Measurements from ENCODE around the gene C5AR2. TPM values are rescaled to one million over a fixed set of nuclear protein-coding genes. Genes with fewer than 3 reads are reported as not detected.

The C5AR2 gene
- polyA plus RNA-seq, 1 of the 3 experiments (the other 2 are of a cell fraction), result not detected

- no peak for DNase-seq
- WGBS (ENCODE audit: low lambda C conversion rate), result 71% methylated on average over 7 of the region's 29 CpGs
- H3K27ac ChIP-seq (ENCODE audit: low read depth in 2 of 2, low read length in 1 of 2), result no peak overlapping the region
- H3K9me2 ChIP-seq, result no peaks in the 10 kb centered on the region
- H3K9ac ChIP-seq, result no peak overlapping the region
- no peak overlapping the region for H2AFZ ChIP-seq (ENCODE audit: low read depth)
- no peaks in the 10 kb centered on the region for H3F3A ChIP-seq (replicated peaks; ENCODE audit: insufficient read depth)
- ChIA-PET POLR2A (no interaction called here), CTCF (interaction anchor here (1.3 kb wide), 2 partner anchors 8 to 45 kb away, joined by 3 to 4 read pairs; partner anchors contain the start of gene DHX34)
- H3K36me3 ChIP-seq (replicated peaks in 1 of 2; ENCODE audit: control insufficient read depth in 1 of 2, insufficient read depth in 2 of 2, low read length in 1 of 2), result no peaks in the 10 kb centered on the region
- H3K4me3 ChIP-seq (ENCODE audit: low read depth in 2 of 2, low read length in 1 of 2), result no peak overlapping the region
- H3K4me1 ChIP-seq (ENCODE audit: control insufficient read depth in 1 of 2, insufficient read depth in 2 of 2, low read depth in 1 of 2, low read length in 1 of 2), result no peaks in the 10 kb centered on the region
- H4K20me1 ChIP-seq (ENCODE audit: insufficient read depth), result no peaks in the 10 kb centered on the region
- H3K27me3 ChIP-seq (ENCODE audit: insufficient read depth), result no peaks in the 10 kb centered on the region
- H3K9me3 ChIP-seq, result no peaks in the 10 kb centered on the region
- TF ChIP-seq RXRA (IDR thresholded peaks at IDR 0.05; ENCODE audit: borderline replicate concordance, low read depth) (no peak), ELF1 (IDR thresholded peaks at IDR 0.05) (no peak), GATA2 (CRISPR knock-in tag; IDR thresholded peaks at IDR 0.05) (no peak), MXI1 (IDR thresholded peaks at IDR 0.05; ENCODE audit: low read depth, low read length) (no peak), GABPA (IDR thresholded peaks at IDR 0.05; ENCODE audit: low read depth) (no peak), RFX5 (IDR thresholded peaks at IDR 0.05; ENCODE audit: low read length) (no peak), NFIC (IDR thresholded peaks at IDR 0.05; ENCODE audit: borderline replicate concordance) (no peak), EP300 (IDR thresholded peaks at IDR 0.05; ENCODE audit: borderline replicate concordance in 1 of 2, low read depth in 1 of 2, low read length in 1 of 2) (no peak), TAF1 (IDR thresholded peaks at IDR 0.05; ENCODE audit: borderline replicate concordance, low read depth, low read length) (no peak), TCF12 (IDR thresholded peaks at IDR 0.05) (no peak), SMC3 (IDR thresholded peaks at IDR 0.05; ENCODE audit: low read depth, low read length) (no peak)
- no peak overlapping the region for H3K4me2 ChIP-seq
- H3K79me2 ChIP-seq (ENCODE audit: insufficient read depth), result no peaks in the 10 kb centered on the region
Measured at GRCh38 chr19:47340477-47341208, 8.7 kb downstream of the C5AR2 start.

- no peak overlapping the region for H3K4me2 ChIP-seq
- no peak overlapping the region for H3K9ac ChIP-seq
- H3K79me2 ChIP-seq (ENCODE audit: insufficient read depth), result no peaks in the 10 kb centered on the region
- no peaks in the 10 kb centered on the region for H3K36me3 ChIP-seq (replicated peaks in 1 of 2; ENCODE audit: control insufficient read depth in 1 of 2, insufficient read depth in 2 of 2, low read length in 1 of 2)
- no peak overlapping the region for H2AFZ ChIP-seq (ENCODE audit: low read depth)
- no peaks in the 10 kb centered on the region for H4K20me1 ChIP-seq (ENCODE audit: insufficient read depth)
- POLR2A ChIA-PET, result no interaction called here
- no peak for DNase-seq
- WGBS (ENCODE audit: low lambda C conversion rate), result 76% methylated on average over 4 of the region's 4 CpGs
- no peaks in the 10 kb centered on the region for H3K4me1 ChIP-seq (ENCODE audit: control insufficient read depth in 1 of 2, insufficient read depth in 2 of 2, low read depth in 1 of 2, low read length in 1 of 2)
- TF ChIP-seq ZBTB33 (IDR thresholded peaks at IDR 0.05; ENCODE audit: borderline replicate concordance, low read depth), result no peak
- TF ChIP-seq FOSL2 (IDR thresholded peaks at IDR 0.05; ENCODE audit: borderline replicate concordance, low read depth), result no peak
- no peak for TF ChIP-seq CTCF (IDR thresholded peaks at IDR 0.05)
- no peak for TF ChIP-seq TAF1 (IDR thresholded peaks at IDR 0.05; ENCODE audit: borderline replicate concordance, low read depth, low read length)
- TF ChIP-seq TCF12 (IDR thresholded peaks at IDR 0.05), result no peak
- TF ChIP-seq SIN3A (IDR thresholded peaks at IDR 0.05; ENCODE audit: borderline replicate concordance, low read depth, low read length), result no peak
- TF ChIP-seq RAD21 (IDR thresholded peaks at IDR 0.05; ENCODE audit: low read length), result no peak
- no peak for TF ChIP-seq JUND (IDR thresholded peaks at IDR 0.05)
- no peak for TF ChIP-seq MEF2A (IDR thresholded peaks at IDR 0.05; ENCODE audit: borderline replicate concordance, low read depth)
- TF ChIP-seq MXI1 (IDR thresholded peaks at IDR 0.05; ENCODE audit: low read depth, low read length), result no peak
- TF ChIP-seq MAX (IDR thresholded peaks at IDR 0.05; ENCODE audit: low read depth), result no peak
- no peak for TF ChIP-seq CHD2 (IDR thresholded peaks at IDR 0.05; ENCODE audit: low read length, partially characterized antibody)
- TF ChIP-seq YY1 (IDR thresholded peaks at IDR 0.05; ENCODE audit: low read depth), result no peak
- TF ChIP-seq USF1 (IDR thresholded peaks at IDR 0.05; ENCODE audit: borderline replicate concordance, low read depth), result no peak
- TF ChIP-seq FOXJ3 (CRISPR knock-in tag; IDR thresholded peaks at IDR 0.05), result no peak
- TF ChIP-seq SMC3 (IDR thresholded peaks at IDR 0.05; ENCODE audit: low read depth, low read length), result no peak
- no peak for TF ChIP-seq RFX5 (IDR thresholded peaks at IDR 0.05; ENCODE audit: low read length)
- no peak for TF ChIP-seq ELF1 (IDR thresholded peaks at IDR 0.05)
- no peak for TF ChIP-seq EP300 (IDR thresholded peaks at IDR 0.05; ENCODE audit: borderline replicate concordance in 1 of 2, low read depth in 1 of 2, low read length in 1 of 2)
- H3K27ac ChIP-seq (ENCODE audit: low read depth in 2 of 2, low read length in 1 of 2), result no peak overlapping the region
- H3K9me3 ChIP-seq, result no peaks in the 10 kb centered on the region
- peaks cover 3% of the 10 kb centered on the region for H3F3A ChIP-seq (replicated peaks; ENCODE audit: insufficient read depth)
- H3K27me3 ChIP-seq (ENCODE audit: insufficient read depth), result no peaks in the 10 kb centered on the region
- H3K9me2 ChIP-seq, result no peaks in the 10 kb centered on the region
- CTCF ChIA-PET, result interaction anchor here (0.9 to 1.6 kb wide), 4 partner anchors 36 to 50 kb away, joined by 3 to 5 read pairs (median 3); no protein-coding TSS in a partner anchor
- no peak overlapping the region for H3K4me3 ChIP-seq (ENCODE audit: low read depth in 2 of 2, low read length in 1 of 2)
Measured at GRCh38 chr19:47341734-47342133, 9.8 kb downstream of the C5AR2 start.

Measured in SK-N-SH (cell line).